Measurements from ENCODE around the gene RALGPS2.

The RALGPS2 gene

GRCh38 chr1:178954325-178954690, 229.3 kb downstream of the RALGPS2 start:
- TF ChIP-seq GATA3 (IDR thresholded peaks at IDR 0.05; ENCODE audit: low read depth, low read length) (no peak), GATA2 (IDR thresholded peaks at IDR 0.05; ENCODE audit: low read depth, low read length) (no peak)

DNA sequence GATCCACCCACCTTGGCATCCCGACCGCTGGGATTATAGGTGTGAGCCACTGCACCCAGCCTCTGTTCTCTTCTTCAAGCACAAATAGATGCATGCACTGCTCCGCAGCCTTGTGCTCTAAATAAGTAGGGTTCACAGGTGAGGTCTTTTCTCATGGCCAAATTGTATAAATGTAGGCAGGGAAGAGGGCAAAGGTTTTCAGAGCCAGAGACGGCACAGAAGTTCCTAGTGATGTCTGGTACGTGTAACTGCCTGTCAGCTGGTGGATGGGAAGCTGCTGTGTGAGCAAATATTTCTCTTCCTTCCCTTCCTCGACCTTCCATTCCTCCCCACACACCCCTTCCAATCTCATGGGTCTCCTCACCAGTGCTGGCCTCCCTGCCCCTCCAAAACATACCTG, 229.9 kb downstream of the RALGPS2 start:
- TF ChIP-seq GATA3 (IDR thresholded peaks at IDR 0.05; ENCODE audit: low read depth, low read length) (no peak), GATA2 (IDR thresholded peaks at IDR 0.05; ENCODE audit: low read depth, low read length) (no peak)

- TF ChIP-seq GATA3 (IDR thresholded peaks at IDR 0.05; ENCODE audit: low read depth, low read length) (no peak), GATA2 (IDR thresholded peaks at IDR 0.05; ENCODE audit: low read depth, low read length) (no peak)
These were observed 230.4 kb downstream of the RALGPS2 start for GRCh38 chr1:178955391-178955954.

DNA sequence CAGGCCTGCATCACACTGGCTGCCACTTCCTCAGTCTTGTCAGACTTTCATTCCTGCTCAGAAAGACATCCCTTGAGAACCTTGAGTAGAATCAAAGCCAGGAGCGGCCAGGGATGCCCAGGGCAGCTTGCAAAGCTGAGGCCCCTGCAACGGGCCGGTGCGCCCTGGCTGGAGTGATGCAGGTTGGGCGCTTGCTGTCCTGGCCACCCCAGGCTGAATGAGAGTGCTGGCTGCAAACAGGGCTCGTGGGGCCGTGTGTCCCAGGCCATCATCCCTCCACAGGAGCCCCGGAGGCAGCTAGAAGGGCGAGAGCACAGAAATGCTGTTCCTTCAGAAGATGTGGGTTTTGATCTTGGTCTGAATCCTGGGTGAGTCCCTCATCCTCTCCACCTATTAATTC, 233.4 kb downstream of the RALGPS2 start:
- TF ChIP-seq GATA3 (IDR thresholded peaks at IDR 0.05; ENCODE audit: low read depth, low read length) (no peak), GATA2 (IDR thresholded peaks at IDR 0.05; ENCODE audit: low read depth, low read length) (no peak)

GRCh38 chr1:178959543-178960460, 234.8 kb downstream of the RALGPS2 start:
- TF ChIP-seq GATA3 (IDR thresholded peaks at IDR 0.05; ENCODE audit: low read depth, low read length), result no peak
- no peak for TF ChIP-seq GATA2 (IDR thresholded peaks at IDR 0.05; ENCODE audit: low read depth, low read length)

DNA sequence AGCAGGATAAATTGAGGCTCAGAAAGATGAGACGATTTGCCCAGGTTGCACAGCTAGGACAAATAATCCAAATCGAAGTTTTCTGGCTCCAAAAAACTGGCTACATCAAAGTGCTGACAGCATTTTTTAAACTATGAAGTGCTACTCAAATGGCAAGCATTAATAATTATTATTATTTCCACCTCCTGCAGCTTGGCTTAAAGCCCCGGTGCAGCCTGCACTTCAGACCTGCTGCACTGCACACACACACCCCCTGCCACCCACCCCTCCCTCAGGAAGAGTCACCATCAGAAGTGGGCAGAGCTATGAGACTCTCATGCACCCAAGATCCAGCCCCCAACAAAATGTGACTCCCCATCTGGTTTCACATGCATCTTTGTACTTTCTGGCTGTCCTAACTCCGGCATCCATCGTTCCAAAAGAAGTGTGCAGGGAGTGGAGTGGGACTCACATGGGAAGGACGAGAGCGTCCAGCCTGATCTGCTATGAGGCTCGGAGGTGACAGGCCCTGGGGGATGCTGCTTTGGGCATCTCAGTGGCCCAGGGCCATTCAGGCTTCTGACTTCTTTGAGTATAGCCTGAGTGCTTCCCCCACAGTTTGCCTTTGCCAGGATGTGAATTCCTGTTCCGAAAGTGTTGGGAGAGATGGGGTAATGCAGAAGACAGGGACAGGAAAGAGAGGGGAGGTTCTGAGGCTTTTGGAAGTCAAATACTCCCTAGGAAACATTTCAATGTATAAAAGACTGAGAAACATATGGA, 235.6 kb downstream of the RALGPS2 start:
- no peak for TF ChIP-seq GATA2 (IDR thresholded peaks at IDR 0.05; ENCODE audit: low read depth, low read length)
- no peak for TF ChIP-seq GATA3 (IDR thresholded peaks at IDR 0.05; ENCODE audit: low read depth, low read length)

- TF ChIP-seq GATA2 (IDR thresholded peaks at IDR 0.05; ENCODE audit: low read depth, low read length) (no peak), GATA3 (IDR thresholded peaks at IDR 0.05; ENCODE audit: low read depth, low read length) (no peak)
These were observed 236.3 kb downstream of the RALGPS2 start for GRCh38 chr1:178961331-178961730.

DNA sequence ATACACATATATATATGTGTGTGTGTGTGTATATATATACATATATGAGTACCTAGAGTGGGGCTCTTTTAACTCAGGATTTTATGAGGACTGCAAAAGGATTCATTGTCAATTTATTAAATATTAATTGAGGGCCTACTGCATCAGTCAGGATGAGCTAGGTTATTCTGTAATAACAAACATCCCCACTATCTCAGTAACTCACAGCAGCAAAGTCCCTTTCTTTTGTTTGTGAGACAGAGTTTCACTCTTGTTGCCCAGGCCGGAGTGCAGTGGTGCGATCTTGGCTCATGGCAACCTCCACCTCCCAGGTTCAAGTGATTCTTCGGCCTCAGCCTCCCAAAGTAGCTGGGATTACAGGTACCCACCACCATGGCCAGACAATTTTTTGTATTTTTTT, 236.8 kb downstream of the RALGPS2 start:
- TF ChIP-seq GATA2 (IDR thresholded peaks at IDR 0.05; ENCODE audit: low read depth, low read length) (no peak), GATA3 (IDR thresholded peaks at IDR 0.05; ENCODE audit: low read depth, low read length) (no peak)

GRCh38 chr1:178962853-178963711, 238.0 kb downstream of the RALGPS2 start:
- TF ChIP-seq GATA2 (IDR thresholded peaks at IDR 0.05; ENCODE audit: low read depth, low read length), result no peak
- TF ChIP-seq GATA3 (IDR thresholded peaks at IDR 0.05; ENCODE audit: low read depth, low read length), result no peak

GRCh38 chr1:178964469-178965330, 239.7 kb downstream of the RALGPS2 start:
- TF ChIP-seq GATA3 (IDR thresholded peaks at IDR 0.05; ENCODE audit: low read depth, low read length), result no peak
- no peak for TF ChIP-seq GATA2 (IDR thresholded peaks at IDR 0.05; ENCODE audit: low read depth, low read length)

DNA sequence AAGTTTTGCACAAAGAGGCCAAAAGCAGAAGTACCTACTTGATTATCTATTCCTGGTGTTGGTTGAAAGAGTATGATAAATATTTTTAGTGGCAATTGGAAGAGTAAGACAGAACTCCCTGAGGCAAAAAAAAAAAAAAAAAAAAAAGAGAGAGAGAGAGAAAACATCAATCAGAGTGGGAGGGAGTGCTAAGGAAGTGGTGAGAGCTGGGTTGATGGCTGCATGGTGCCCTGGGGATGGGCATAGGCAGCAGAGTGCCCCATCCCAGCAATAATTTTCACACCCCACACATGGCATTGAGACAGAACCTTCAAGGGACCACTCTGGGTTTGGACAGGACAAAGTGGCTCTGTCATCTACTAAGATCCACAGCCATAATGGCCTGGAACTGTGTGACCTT, 241.3 kb downstream of the RALGPS2 start:
- TF ChIP-seq GATA2 (IDR thresholded peaks at IDR 0.05; ENCODE audit: low read depth, low read length) (no peak), GATA3 (IDR thresholded peaks at IDR 0.05; ENCODE audit: low read depth, low read length) (no peak)

DNA sequence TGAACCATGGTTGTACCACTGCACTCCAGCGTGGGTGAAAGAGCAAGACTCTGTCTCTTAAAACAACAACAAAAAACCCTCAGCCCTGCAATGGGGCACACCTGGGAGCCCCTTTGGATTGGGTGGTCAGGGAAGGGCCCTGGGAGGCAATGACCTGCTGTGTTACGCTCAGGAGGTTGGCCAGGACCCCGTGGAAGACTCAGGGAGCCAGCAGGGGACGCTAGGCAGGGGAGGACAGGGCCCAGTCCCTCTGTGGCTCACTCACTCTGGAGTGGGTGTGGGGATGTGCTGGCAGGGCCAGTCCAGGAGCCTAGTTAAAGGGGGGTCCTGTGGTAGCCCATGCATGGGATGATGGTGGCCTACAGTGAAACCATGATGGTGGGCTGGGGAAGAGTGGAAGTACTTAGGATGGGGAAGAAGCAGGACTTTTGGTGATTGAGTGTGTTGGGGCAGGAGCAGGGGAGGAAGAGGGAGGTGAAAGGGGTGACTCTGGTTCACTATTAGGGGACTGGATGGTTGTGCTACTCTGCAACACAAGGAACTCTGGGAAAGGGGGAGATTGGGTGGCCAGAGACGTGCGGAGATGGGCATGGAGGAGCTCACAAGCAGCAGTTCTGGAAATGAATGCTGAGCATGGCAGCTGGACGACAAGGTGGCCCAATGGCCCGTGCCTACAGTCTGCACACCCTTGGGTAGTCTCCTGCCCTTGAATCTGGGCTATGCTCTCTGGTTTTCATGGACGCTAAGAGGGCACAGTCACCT, 244.4 kb downstream of the RALGPS2 start:
- TF ChIP-seq GATA2 (IDR thresholded peaks at IDR 0.05; ENCODE audit: low read depth, low read length), result no peak
- TF ChIP-seq GATA3 (IDR thresholded peaks at IDR 0.05; ENCODE audit: low read depth, low read length), result no peak

All from SH-SY5Y (cell line).